ENCODE results near the gene SPTBN4.
A peak's percentile ranks its signal among the peaks of the same experiment; 100 is the strongest.

The SPTBN4 gene

GRCh38 chr19:40510526-40511115 lies 43.8 kb downstream of the SPTBN4 start:
- Histone ChIP-seq H3K27me3 (ENCODE audit: insufficient read depth, low read depth, severe bottlenecking) (peaks cover 17% of the 10 kb centered on the region), H3K9me3 (ENCODE audit: severe bottlenecking) (peaks cover 2% of the 10 kb centered on the region), H3K4me3 (ENCODE audit: low read depth, low read length) (no peak overlapping the region), H3K27ac (no peak overlapping the region), H3K36me3 (no peaks in the 10 kb centered on the region)
- TF ChIP-seq, protein P1, sequence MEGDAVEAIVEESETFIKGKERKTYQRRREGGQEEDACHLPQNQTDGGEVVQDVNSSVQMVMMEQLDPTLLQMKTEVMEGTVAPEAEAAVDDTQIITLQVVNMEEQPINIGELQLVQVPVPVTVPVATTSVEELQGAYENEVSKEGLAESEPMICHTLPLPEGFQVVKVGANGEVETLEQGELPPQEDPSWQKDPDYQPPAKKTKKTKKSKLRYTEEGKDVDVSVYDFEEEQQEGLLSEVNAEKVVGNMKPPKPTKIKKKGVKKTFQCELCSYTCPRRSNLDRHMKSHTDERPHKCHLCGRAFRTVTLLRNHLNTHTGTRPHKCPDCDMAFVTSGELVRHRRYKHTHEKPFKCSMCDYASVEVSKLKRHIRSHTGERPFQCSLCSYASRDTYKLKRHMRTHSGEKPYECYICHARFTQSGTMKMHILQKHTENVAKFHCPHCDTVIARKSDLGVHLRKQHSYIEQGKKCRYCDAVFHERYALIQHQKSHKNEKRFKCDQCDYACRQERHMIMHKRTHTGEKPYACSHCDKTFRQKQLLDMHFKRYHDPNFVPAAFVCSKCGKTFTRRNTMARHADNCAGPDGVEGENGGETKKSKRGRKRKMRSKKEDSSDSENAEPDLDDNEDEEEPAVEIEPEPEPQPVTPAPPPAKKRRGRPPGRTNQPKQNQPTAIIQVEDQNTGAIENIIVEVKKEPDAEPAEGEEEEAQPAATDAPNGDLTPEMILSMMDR (IDR thresholded peaks at IDR 0.05; ENCODE audit: low read depth, low read length): no peak
- no peak for DNase-seq

GRCh38 chr19:40511487-40511886 lies 44.7 kb downstream of the SPTBN4 start:
- Histone ChIP-seq H3K27me3 (ENCODE audit: insufficient read depth, low read depth, severe bottlenecking) (peaks cover 17% of the 10 kb centered on the region), H3K9me3 (ENCODE audit: severe bottlenecking) (peaks cover 2% of the 10 kb centered on the region), H3K27ac (no peak overlapping the region), H3K4me3 (ENCODE audit: low read depth, low read length) (no peak overlapping the region), H3K36me3 (no peaks in the 10 kb centered on the region)
- TF ChIP-seq, protein P1 (IDR thresholded peaks at IDR 0.05; ENCODE audit: low read depth, low read length): no peak
- no peak for DNase-seq

DNA sequence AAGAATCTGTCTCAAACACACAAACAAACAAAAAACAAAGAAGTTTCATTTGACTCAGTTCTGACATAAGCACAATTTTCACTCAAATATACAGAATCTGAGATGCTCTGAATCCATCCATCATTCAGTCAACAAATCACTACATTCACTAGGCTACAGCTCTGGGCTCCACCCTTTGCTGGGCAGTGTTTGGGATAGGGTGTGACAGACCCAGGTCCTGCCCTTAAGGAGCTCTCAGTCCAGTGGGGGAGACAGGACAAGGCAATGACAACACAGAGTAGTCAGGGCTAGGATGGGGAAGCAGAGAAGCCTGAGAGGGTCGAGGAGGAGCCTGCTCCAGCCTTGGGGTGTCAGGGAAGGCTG lies 45.3 kb downstream of the SPTBN4 start:
- DNase-seq: no peak
- TF ChIP-seq, protein P1 (IDR thresholded peaks at IDR 0.05; ENCODE audit: low read depth, low read length): no peak
- H3K27me3 ChIP-seq (ENCODE audit: insufficient read depth, low read depth, severe bottlenecking): peaks cover 17% of the 10 kb centered on the region
- no peak overlapping the region for H3K27ac ChIP-seq
- H3K9me3 ChIP-seq (ENCODE audit: severe bottlenecking): peaks cover 2% of the 10 kb centered on the region
- H3K4me3 ChIP-seq (ENCODE audit: low read depth, low read length): peak overlapping the region; percentile 38; the same call in 1 of the 2 replicates
- no peaks in the 10 kb centered on the region for H3K36me3 ChIP-seq

DNA sequence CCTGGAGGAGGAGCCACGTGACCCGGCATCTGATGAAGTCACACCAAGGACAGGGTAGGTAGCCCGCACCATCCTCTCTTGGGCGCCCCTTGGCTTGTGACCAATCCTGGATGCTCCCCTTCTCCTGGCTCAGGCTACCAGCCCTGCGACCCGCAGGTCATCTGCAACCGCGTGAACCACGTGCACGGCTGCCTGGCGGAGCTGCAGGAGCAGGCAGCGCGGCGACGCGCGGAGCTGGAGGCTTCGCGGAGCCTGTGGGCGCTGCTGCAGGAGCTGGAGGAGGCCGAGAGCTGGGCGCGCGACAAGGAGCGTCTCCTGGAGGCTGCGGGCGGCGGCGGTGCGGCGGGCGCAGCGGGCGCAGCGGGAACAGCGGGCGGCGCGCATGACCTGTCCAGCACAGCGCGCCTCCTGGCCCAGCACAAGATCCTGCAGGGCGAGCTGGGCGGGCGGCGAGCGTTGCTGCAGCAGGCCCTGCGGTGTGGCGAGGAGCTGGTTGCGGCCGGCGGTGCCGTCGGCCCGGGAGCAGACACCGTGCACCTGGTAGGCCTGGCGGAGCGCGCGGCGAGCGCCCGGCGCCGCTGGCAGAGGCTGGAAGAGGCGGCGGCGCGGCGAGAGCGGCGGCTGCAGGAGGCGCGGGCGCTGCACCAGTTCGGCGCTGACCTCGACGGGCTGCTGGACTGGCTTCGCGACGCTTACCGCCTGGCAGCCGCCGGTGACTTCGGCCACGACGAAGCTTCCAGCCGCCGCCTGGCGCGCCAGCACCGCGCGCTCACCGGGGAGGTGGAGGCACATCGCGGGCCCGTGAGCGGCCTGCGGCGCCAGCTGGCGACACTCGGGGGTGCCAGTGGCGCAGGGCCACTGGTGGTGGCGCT lies 45.9 kb downstream of the SPTBN4 start:
- Histone ChIP-seq H3K9me3 (ENCODE audit: severe bottlenecking) (peaks cover 2% of the 10 kb centered on the region), H3K4me3 (ENCODE audit: low read depth, low read length) (peak overlapping the region; percentile 38), H3K27ac (no peak overlapping the region), H3K27me3 (ENCODE audit: insufficient read depth, low read depth, severe bottlenecking) (peaks cover 17% of the 10 kb centered on the region), H3K36me3 (no peaks in the 10 kb centered on the region)
- peak; percentile 57 for DNase-seq
- TF ChIP-seq, protein P1 (IDR thresholded peaks at IDR 0.05; ENCODE audit: low read depth, low read length): peak; percentile 69

DNA sequence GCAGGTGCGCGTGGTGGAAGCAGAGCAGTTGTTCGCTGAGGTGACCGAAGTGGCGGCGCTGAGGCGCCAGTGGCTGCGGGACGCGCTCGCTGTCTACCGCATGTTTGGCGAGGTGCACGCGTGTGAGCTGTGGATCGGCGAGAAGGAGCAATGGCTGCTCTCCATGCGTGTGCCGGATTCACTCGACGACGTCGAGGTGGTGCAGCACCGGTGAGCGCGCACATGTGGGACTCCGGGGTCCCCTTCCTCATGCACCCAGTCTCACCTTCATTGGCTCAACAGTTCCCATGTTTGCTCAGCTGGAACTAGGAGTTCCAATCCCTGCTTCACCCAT lies 46.5 kb downstream of the SPTBN4 start:
- H3K27ac ChIP-seq: no peak overlapping the region
- peaks cover 2% of the 10 kb centered on the region for H3K9me3 ChIP-seq (ENCODE audit: severe bottlenecking)
- no peaks in the 10 kb centered on the region for H3K36me3 ChIP-seq
- no peak for DNase-seq
- H3K4me3 ChIP-seq (ENCODE audit: low read depth, low read length): peak overlapping the region; percentile 38
- peaks cover 17% of the 10 kb centered on the region for H3K27me3 ChIP-seq (ENCODE audit: insufficient read depth, low read depth, severe bottlenecking)
- TF ChIP-seq, protein P1 (IDR thresholded peaks at IDR 0.05; ENCODE audit: low read depth, low read length): no peak
